DND-41 (cell line): Measurements from ENCODE around the gene ZMIZ1.

Source experiments
- ATAC-seq: fragments of 200-7000 bp; cut with Tn5 transposase; 3 replicates; pipeline ENCODE4 v1.9.1; 2021; ENCODE audit warnings: low read depth; ENCODE audit not compliant: insufficient read depth
- DNase-seq: peaks from one replicate; pipeline ENCODE4 v3.0.0-alpha.2; 2020
- H2AFZ ChIP-seq: 2 replicates; pipeline ENCODE4 v1.6.0; 2012; ENCODE audit warnings: low read depth, low read length
- H3K27ac ChIP-seq: 2 replicates; pipeline ENCODE4 v1.5.1; 2012; ENCODE audit warnings: low read length, inconsistent platforms
- H3K27me3 ChIP-seq: fragments of 200-600 bp; sonication (generic); 2 replicates; pipeline ENCODE4 v1.6.0; 2012; ENCODE audit warnings: low read length, mild to moderate bottlenecking, inconsistent platforms; ENCODE audit not compliant: insufficient read depth, poor library complexity
- H3K36me3 ChIP-seq: 2 replicates; pipeline ENCODE4 v1.5.1; 2012; ENCODE audit warnings: low read length, inconsistent platforms; ENCODE audit not compliant: insufficient read depth
- H3K4me1 ChIP-seq: 2 replicates; pipeline ENCODE4 v1.5.1; 2012; ENCODE audit warnings: mild to moderate bottlenecking, low read length; ENCODE audit not compliant: insufficient read depth
- H3K4me2 ChIP-seq: 2 replicates; pipeline ENCODE4 v1.6.0; 2012; ENCODE audit warnings: mild to moderate bottlenecking, moderate library complexity, low read length, inconsistent platforms; ENCODE audit not compliant: insufficient read depth
- H3K4me3 ChIP-seq, 2 experiments: fragments of 200-600 bp in 1 of 2; shearing (Covaris generic) in 1 of 2; 2 replicates each; pipeline ENCODE4 v1.5.1; 2012 to 2016; ENCODE audit warnings: inconsistent platforms in 2 of 2, low read length in 2 of 2, mild to moderate bottlenecking in 2 of 2, low read depth in 1 of 2, moderate library complexity in 1 of 2
- H3K79me2 ChIP-seq: 2 replicates; pipeline ENCODE4 v1.6.0; 2012; ENCODE audit warnings: low read length, inconsistent platforms; ENCODE audit not compliant: insufficient read depth
- H3K9ac ChIP-seq: 2 replicates; pipeline ENCODE4 v1.6.0; 2012; ENCODE audit warnings: low read depth, mild to moderate bottlenecking, inconsistent platforms, low read length, moderate library complexity
- H3K9me3 ChIP-seq: 2 replicates; pipeline ENCODE4 v1.5.1; 2012; ENCODE audit warnings: low read length, moderate library complexity, mild to moderate bottlenecking, inconsistent platforms; ENCODE audit not compliant: insufficient read depth, severe bottlenecking
- H4K20me1 ChIP-seq: 2 replicates; pipeline ENCODE4 v1.6.0; 2012; ENCODE audit warnings: low read length; ENCODE audit not compliant: insufficient read depth
- CTCF ChIP-seq: IDR thresholded peaks from 2 replicates; pipeline ENCODE4 v1.5.1; 2012; ENCODE audit warnings: borderline replicate concordance, low read length, moderate library complexity, mild to moderate bottlenecking; ENCODE audit not compliant: poor library complexity, severe bottlenecking; ENCODE audit errors: extremely low read depth
- EZH2 ChIP-seq: IDR thresholded peaks from 3 replicates; pipeline ENCODE4 v1.6.1; 2012; ENCODE audit warnings: borderline replicate concordance, low read depth, mild to moderate bottlenecking, moderate library complexity, low read length, inconsistent platforms; ENCODE audit not compliant: severe bottlenecking

The ZMIZ1 gene

GRCh38 chr10:79106256-79107050 is 37.7 kb downstream of the ZMIZ1 start:
- H3K9ac ChIP-seq = no peak overlapping the region
- peaks cover 19% of the 10 kb centered on the region for H3K4me1 ChIP-seq
- TF ChIP-seq CTCF (no peak), EZH2 (no peak)
- H2AFZ ChIP-seq = no peak overlapping the region
- ATAC-seq = no peak
- no peak overlapping the region for H3K4me2 ChIP-seq
- H3K36me3 ChIP-seq = peaks cover 12% of the 10 kb centered on the region
- H3K4me3 ChIP-seq = no peak overlapping the region
- H3K79me2 ChIP-seq = peaks cover 99% of the 10 kb centered on the region
- H4K20me1 ChIP-seq = peaks cover 92% of the 10 kb centered on the region
- no peaks in the 10 kb centered on the region for H3K9me3 ChIP-seq
- no peak for DNase-seq
- H3K27ac ChIP-seq = peak overlapping the region; percentile 7; the same call in 1 of the 2 replicates
- H3K27me3 ChIP-seq = no peaks in the 10 kb centered on the region

GRCh38 chr10:79107736-79108264 is 39.0 kb downstream of the ZMIZ1 start:
- TF ChIP-seq EZH2 = no peak
- no peak for TF ChIP-seq CTCF
- no peak overlapping the region for H3K27ac ChIP-seq
- DNase-seq = no peak
- H3K79me2 ChIP-seq = peaks cover 99% of the 10 kb centered on the region
- H4K20me1 ChIP-seq = peaks cover 92% of the 10 kb centered on the region
- H3K9me3 ChIP-seq = no peaks in the 10 kb centered on the region
- H3K4me1 ChIP-seq = peaks cover 6% of the 10 kb centered on the region
- H3K36me3 ChIP-seq = peaks cover 12% of the 10 kb centered on the region
- no peak overlapping the region for H3K9ac ChIP-seq
- H2AFZ ChIP-seq = no peak overlapping the region
- no peaks in the 10 kb centered on the region for H3K27me3 ChIP-seq
- H3K4me2 ChIP-seq = no peak overlapping the region
- ATAC-seq = no peak
- no peak overlapping the region for H3K4me3 ChIP-seq

GRCh38 chr10:79108728-79109127 is 40.0 kb downstream of the ZMIZ1 start:
- H3K27me3 ChIP-seq = no peaks in the 10 kb centered on the region
- no peak overlapping the region for H3K4me2 ChIP-seq
- no peak for ATAC-seq
- DNase-seq = no peak
- H3K36me3 ChIP-seq = peaks cover 12% of the 10 kb centered on the region
- H3K9me3 ChIP-seq = no peaks in the 10 kb centered on the region
- H3K9ac ChIP-seq = no peak overlapping the region
- H2AFZ ChIP-seq = no peak overlapping the region
- TF ChIP-seq EZH2 (no peak), CTCF (no peak)
- peaks cover 4% of the 10 kb centered on the region; the same call in 1 of the 2 replicates for H3K4me1 ChIP-seq
- H3K79me2 ChIP-seq = peaks cover 99% of the 10 kb centered on the region
- peaks cover 92% of the 10 kb centered on the region for H4K20me1 ChIP-seq
- H3K27ac ChIP-seq = no peak overlapping the region
- no peak overlapping the region for H3K4me3 ChIP-seq
